CD4-positive, alpha-beta T cell treated with Interleukin-17A for 1 hour (primary cell): ENCODE measurements around the gene SLC31A2.

ENCODE experiments used
- DNase-seq: peaks from one replicate; pipeline ENCODE4 v3.0.0-alpha.2; 2020

The SLC31A2 gene

DNA sequence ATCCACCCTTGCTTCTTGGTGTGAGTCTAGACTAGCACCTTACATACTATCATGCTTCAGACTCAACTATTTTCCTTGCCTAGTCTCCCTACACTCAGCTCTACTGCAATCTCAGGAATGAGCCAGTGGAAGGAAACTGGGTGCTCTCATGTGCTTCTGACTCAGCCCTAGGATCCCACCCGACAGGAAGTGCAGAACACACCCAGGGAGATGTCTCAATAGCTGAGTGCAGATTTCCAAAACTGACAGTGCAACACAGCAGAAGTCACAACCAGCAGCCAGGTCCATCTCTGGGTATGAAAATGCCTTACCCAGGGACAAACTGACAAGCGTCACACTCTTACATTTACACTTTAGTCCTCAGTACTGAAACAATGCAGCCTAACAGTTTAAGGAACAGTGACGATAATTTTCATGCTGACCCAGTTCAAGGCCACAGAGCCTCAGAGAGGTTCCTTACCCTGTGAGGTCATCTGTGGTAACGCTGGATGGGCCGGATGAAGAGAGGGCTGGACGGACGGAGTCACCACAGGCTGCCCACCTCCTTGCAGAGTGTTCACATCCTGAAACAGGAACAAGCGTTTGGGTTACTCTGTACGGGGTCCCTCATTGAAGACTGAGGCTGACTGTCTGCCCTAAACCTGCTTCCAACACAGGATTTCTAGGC lies 37.3 kb downstream of the SLC31A2 start:
- DNase-seq, result peak; percentile 13

DNA sequence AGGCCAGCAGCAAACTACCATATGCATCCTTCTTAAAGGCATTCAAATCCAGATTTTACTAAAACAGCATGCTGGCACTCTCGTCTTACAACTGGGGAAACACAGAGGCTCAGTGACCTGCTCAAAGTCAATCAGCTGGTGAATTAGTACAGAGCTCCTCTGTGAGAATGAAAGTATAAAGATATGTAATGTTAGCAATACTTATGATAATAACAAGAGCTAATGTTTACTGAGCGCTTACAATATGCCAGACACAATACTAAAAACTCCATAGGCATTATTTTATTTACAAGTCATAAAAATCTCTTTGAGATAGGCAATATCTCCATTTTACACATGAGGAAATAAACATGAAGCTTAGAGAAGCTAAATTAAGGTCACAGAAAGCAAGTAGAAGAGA lies 41.6 kb downstream of the SLC31A2 start:
- DNase-seq, result no peak

DNA sequence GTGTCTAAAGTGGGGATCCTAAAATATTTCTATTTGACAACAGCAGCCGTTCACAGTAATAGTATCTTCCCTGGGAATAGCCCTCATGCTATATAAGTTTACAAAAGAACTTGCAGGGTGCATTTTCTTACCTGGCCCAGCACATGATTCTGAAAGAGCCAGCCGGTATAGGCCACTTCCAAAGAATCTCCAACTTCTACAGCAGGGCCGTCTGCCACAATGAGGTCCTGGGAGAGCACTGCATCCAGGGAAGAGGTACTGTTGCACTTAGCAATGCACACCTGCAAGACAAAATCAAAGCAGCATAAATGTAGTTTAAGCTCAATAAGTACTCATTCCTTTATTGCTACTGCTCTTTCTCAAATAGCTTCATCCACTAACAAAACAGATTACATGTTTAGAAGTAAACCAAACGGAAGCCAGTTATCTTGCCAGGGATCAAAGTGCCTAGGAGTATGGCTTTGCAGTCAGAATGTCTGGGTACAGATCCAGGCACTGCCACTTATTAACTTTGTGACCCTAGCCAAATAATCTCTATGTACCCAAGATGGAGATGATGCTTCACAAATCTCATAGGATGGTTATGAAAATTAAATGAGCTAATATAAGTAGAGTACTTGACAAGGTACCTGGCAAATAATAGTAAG lies 49.0 kb downstream of the SLC31A2 start:
- DNase-seq, result no peak

DNA sequence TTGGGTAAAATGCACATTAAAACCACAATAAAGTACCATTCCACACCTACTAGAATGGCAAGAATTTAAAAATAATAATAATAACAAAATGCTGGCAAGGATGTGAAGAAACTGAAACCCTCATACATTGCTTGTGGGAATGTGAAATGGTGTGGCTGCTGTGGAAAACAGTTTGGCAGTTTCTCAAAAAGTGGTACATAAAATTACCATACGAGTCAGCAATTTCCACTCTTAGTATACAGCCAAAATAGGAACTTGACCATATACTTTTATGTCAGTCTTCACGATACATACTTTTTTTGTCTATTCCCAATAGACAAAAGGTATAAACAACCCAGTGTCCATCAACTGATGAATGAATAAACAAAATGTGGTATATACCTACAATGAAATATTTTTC lies 54.6 kb downstream of the SLC31A2 start:
- no peak for DNase-seq

DNA sequence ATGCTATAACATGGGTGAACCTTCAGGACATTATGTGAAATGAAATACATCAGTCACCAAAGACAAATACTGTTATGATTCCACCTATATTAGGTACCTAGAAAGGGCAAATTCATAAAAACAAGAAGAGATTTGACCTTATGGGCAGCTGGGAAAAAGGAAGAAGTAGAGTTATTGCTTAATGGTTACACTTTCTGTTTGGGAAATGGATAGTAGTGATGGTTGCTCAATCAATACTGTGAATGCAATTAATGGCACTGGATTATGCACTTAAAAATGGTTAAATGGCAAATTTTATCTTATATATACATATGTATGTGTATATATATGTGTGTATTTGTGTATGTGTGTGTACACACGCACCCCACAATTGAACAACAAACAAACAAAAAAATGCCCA lies 55.1 kb downstream of the SLC31A2 start:
- no peak for DNase-seq

DNA sequence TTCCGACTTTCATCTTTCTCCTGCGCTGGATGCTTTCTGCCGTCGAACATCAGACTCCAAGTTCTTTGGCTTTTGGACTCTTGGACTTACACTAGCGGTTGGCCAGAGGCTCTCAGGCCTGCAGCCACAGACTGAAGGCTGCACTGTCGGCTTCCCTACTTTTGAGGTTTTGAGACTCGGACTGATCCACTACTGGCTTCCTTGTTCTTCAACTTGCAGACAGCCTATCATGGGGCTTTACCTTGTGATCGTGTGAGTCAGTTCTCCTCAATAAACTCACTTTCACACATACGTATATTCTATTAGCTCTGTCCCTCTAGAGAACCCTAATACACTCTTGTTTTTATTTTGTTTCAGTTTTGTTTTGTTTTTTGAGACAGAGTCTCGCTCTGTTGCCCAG lies 60.0 kb downstream of the SLC31A2 start:
- no peak for DNase-seq
